ENCODE data around the gene CCDC82.
"Not testable (repeated sequence)": the region's sequence is repeated elsewhere in the genome, so short reads cannot be mapped to it uniquely, and the experiment has no call there.

Gene CCDC82

GRCh38 chr11:96389720-96390487 is at the start of gene CCDC82, which contains the start of gene JRKL:
Gene CCDC82 (minus strand): TSS chr11:96389912. CDS start chr11:96384747, 5,165 bp downstream.
Gene JRKL (plus strand): TSS chr11:96390013. CDS start chr11:96390650, 637 bp downstream.
- peak; percentile 51 for DNase-seq

- not testable (repeated sequence) for DNase-seq
These were observed 42.9 kb upstream of the CCDC82 start for GRCh38 chr11:96432654-96433053.

DNA sequence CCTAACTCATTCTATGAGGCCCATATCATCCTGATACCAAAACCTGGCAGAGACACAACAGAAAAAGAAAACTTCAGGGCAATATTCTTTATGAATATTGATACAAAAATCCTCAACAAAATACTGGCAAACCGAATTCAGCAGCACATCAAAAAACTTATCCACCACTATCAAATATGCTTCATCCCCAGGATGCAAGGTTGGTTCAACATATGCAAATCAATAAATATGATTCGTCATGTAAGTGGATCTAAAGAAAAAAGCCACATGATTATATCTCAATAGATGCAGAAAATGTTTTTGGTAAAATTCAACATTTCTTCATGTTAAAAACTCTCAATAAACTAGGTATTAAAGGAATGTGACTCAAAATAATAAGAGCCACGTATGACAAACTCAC is 41.0 kb upstream of the CCDC82 start:
- no peak for DNase-seq

DNA sequence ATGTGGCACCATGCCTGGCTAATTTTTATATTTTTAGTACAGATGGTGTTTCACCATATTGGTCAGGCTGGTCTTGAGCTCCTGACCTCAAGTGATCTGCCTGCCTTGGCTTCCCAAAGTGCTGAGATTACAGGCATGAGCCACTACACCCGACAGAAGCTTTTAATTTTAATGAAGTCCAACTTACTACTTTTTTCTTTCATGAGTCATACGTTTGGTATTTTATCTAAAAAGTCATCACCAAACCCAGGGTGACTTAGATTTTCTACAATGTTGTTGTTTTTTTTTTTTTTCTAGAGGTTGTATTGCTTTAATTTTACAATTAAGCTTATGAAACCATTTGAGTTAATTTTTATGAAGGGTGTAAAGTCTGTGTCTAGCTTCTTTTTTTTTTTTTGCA is 35.0 kb upstream of the CCDC82 start:
- DNase-seq: no peak

- no peak for DNase-seq
These were observed 23.7 kb upstream of the CCDC82 start for GRCh38 chr11:96413408-96413807.

- DNase-seq: no peak
These were observed 23.2 kb upstream of the CCDC82 start for GRCh38 chr11:96412761-96413381.

GRCh38 chr11:96411412-96411811 is 21.7 kb upstream of the CCDC82 start:
- DNase-seq: not testable (repeated sequence)

GRCh38 chr11:96400697-96401096 is 11.0 kb upstream of the CCDC82 start:
- no peak for DNase-seq

GRCh38 chr11:96397863-96398262 is 8.2 kb upstream of the CCDC82 start:
- DNase-seq: no peak

- no peak for DNase-seq
These were observed 6.9 kb upstream of the CCDC82 start for GRCh38 chr11:96396637-96397036.

- no peak for DNase-seq
These were observed 5.1 kb upstream of the CCDC82 start for GRCh38 chr11:96394773-96395172.

DNA sequence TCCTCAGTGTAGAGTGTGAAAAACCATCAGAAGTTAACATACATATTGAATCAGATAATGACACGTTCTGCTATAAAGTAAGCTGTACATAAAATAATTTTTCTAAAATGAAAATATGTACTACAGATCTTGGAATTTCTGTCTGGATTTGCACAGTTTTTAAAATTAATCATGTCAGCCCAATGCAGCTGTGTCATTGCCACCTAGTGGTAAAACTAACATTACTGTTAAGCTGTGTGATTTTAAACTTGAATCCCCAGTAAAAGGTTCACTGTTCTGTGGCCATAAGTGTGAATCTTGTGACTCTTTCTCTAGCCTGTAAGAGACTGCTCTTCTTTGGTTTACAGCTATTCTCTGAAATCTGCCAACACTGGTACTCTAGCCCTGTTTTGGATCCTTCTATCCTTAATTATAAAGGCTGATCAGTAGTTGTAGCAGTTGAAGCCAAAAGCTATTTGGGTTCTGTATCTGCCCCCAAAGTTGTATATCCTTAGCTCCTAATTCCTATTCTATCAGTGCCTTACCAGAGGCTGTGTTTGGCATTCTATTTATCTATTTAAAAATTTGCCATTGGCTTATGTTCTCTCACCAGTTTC is 4.1 kb upstream of the CCDC82 start:
- DNase-seq: no peak

DNA sequence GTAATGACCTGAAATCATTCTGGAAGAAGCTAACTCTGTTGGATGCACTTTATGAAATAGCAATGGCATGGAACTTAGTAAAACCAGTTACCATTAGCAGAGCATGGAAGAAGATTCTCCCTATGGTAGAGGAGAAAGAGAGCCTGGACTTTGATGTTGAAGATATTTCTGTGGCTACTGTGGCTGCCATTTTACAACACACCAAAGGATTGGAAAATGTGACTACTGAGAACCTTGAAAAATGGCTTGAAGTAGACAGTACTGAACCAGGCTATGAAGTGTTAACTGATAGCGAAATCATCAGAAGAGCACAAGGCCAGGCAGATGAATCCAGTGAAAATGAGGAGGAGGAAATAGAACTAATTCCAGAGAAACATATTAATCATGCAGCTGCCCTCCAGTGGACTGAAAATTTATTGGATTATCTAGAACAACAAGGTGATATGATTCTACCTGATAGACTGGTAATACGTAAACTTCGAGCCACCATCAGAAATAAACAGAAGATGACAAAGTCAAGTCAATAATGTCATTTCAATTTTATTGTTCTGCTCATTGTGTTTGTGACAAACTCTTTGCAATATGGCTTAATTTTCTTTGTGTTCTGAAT is 2.1 kb upstream of the CCDC82 start:
- no peak for DNase-seq

- DNase-seq: no peak
These were observed 728 bp upstream of the CCDC82 start for GRCh38 chr11:96390488-96390792.

DNA sequence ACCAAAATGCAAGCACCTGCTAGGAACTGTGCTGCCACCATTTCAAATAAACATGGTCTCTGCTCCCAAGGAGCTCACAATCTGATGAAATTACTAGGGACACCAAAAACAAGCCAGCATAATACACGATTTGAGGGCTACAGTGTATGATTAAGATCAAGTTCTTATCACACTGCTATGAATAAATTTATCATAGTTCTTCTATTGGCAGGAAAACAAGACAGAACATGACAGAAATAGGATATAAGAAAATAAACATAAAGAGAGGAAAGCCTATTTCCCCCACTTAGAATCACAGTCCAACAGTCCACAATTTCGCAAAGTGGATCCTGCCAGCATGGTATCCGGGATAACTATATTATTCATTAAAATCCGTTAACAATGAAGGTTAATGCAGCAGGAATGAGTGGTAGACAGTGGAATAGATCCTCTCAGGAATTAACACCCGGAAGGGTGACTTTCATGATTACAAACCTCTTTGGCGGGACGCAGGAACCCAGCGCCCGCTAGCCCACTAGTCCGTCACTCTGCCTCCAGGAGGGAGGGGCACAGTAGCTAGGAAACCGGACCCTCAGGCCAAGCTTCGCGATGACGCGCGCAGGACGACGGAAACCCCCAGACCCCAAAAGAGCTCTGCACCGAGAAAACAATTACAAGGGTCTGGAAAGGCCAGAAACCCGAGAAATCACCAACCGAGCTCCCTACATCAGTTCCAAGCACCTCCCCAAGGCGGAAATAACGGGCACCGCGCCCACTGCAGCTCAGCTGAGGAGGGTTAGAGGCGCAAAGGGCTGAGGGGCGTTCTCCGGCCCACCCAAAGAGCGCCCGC is 607 bp downstream of the CCDC82 start:
- no peak for DNase-seq

DNA sequence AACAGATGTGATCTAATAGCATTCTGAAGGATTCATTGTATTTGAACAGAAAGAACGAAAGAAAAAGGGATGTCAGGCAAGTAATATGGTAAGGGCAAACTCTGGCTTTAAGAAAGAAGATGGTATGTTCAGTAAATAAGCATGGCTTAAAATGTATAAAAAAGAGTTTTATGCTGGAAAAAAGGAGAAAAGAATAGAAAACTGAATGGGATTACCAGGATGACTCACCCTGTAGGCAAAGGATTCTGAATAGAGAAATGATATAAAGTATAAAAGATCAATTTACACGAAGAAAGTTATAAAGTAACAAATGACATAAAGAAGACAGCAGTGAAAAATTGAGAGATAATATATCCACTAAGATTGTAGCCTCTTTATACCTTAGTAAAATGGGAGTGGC is 4.5 kb downstream of the CCDC82 start:
- DNase-seq: no peak

DNA sequence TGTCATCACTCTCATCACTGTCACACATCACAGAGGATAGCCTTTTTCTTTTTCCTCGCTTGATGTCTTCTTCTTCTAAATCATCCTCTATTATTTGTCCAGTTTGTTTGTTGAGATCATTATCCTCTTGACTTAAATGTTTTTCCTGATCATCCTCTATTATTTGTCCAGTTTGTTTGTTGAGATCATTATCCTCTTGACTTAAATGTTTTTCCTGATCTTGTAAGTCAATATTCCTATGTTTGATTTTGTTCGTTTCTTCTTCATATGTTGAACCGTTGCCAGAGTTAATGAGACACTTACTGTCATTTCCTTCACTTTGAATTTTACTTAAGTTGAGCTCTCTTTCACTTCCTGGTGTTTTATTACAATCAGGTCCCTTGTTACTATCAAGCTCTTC is 5.6 kb downstream of the CCDC82 start:
- no peak for DNase-seq

DNA sequence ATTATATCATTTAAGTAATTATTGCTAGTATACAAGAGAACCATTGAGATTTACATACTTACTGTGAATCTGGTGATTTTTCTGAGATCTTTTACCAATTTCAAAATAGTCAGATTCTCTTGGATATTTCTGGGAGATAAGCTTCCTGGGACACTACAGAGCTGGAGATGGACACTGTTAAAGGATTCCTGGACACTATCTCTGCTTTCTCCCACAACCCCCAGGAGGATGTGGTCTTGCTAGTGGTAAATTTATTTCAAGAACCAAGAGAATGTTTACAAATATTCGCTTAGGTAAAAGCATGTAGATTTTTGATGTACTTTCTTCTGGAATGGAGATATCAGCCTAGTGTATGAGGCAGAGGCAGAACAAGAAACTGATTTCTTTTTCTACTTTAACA is 12.9 kb downstream of the CCDC82 start:
- no peak for DNase-seq

GRCh38 chr11:96373826-96374225 is 15.9 kb downstream of the CCDC82 start:
- no peak for DNase-seq

DNA sequence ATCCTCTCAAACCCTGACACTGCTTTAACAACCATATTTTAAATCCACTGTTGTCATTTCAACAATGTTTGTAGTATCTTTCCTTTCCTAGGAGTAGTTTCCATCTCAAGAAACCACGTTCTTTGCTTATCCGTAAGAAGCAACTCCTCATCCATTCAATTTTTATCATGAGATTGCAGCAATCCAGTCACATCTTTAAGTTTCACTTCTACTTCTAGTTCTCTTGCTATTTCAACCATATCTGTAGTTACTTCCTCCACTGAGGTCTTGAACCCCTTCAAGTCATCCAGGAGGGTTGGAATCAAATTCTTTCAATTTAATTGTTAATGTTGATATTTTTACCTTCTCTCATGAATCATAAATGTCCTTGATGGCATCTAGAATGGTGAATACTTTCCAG is 22.4 kb downstream of the CCDC82 start:
- peak; percentile 10 for DNase-seq

GRCh38 chr11:96366024-96366423 is 23.7 kb downstream of the CCDC82 start:
- no peak for DNase-seq

GRCh38 chr11:96365493-96365892 is 24.2 kb downstream of the CCDC82 start:
- no peak for DNase-seq

GRCh38 chr11:96361778-96362177 is 27.9 kb downstream of the CCDC82 start:
- DNase-seq: no peak

All from SIG-M5 (cell line).